ENCODE results near the gene FOXD4L1.
A peak's percentile ranks its signal among the peaks of the same experiment; 100 is the strongest.
"Not testable (repeated sequence)": the region's sequence is repeated elsewhere in the genome, so short reads cannot be mapped to it uniquely, and the experiment has no call there.

Gene FOXD4L1

GRCh38 chr2:113498365-113498764 is at the start of gene FOXD4L1:
Gene FOXD4L1, plus strand, starts transcription at chr2:113498665. Its CDS starts 592 bp downstream, at chr2:113499257.
- FAIRE-seq = not testable (repeated sequence)

GRCh38 chr2:113465770-113466169 is 32.7 kb upstream of the FOXD4L1 start:
- FAIRE-seq = not testable (repeated sequence)

- FAIRE-seq = not testable (repeated sequence)
Measured at GRCh38 chr2:113476688-113477368, 21.6 kb upstream of the FOXD4L1 start.

GRCh38 chr2:113496527-113496926 is 1.9 kb upstream of the FOXD4L1 start:
- FAIRE-seq = not testable (repeated sequence)

GRCh38 chr2:113499019-113499885 is 787 bp downstream of the FOXD4L1 start:
- not testable (repeated sequence) for FAIRE-seq

GRCh38 chr2:113499886-113500722 is 1.6 kb downstream of the FOXD4L1 start:
- not testable (repeated sequence) for FAIRE-seq

GRCh38 chr2:113500723-113501038 is 2.2 kb downstream of the FOXD4L1 start:
- not testable (repeated sequence) for FAIRE-seq

- FAIRE-seq = not testable (repeated sequence)
Measured at GRCh38 chr2:113502216-113503093, 4.0 kb downstream of the FOXD4L1 start.

- FAIRE-seq = not testable (repeated sequence)
Measured at GRCh38 chr2:113503094-113504042, 4.9 kb downstream of the FOXD4L1 start.

GRCh38 chr2:113504081-113504480 is 5.6 kb downstream of the FOXD4L1 start:
- not testable (repeated sequence) for FAIRE-seq

GRCh38 chr2:113507394-113508140 is 9.1 kb downstream of the FOXD4L1 start:
- FAIRE-seq = not testable (repeated sequence)

GRCh38 chr2:113508187-113508586 is 9.7 kb downstream of the FOXD4L1 start:
- FAIRE-seq = not testable (repeated sequence)

GRCh38 chr2:113510913-113511312 is 12.4 kb downstream of the FOXD4L1 start:
- peak; percentile 78 for FAIRE-seq

- FAIRE-seq = not testable (repeated sequence)
Measured at GRCh38 chr2:113511859-113512258, 13.4 kb downstream of the FOXD4L1 start.

- not testable (repeated sequence) for FAIRE-seq
Measured at GRCh38 chr2:113515457-113515856, 17.0 kb downstream of the FOXD4L1 start.

- not testable (repeated sequence) for FAIRE-seq
Measured at GRCh38 chr2:113515995-113516394, 17.5 kb downstream of the FOXD4L1 start.

- not testable (repeated sequence) for FAIRE-seq
Measured at GRCh38 chr2:113517025-113517424, 18.6 kb downstream of the FOXD4L1 start.

GRCh38 chr2:113520837-113521236 is 22.4 kb downstream of the FOXD4L1 start:
- peak; percentile 37 for FAIRE-seq

- FAIRE-seq = peak; percentile 85
Measured at GRCh38 chr2:113521492-113521891, 23.0 kb downstream of the FOXD4L1 start.

GRCh38 chr2:113524986-113525385 is 26.5 kb downstream of the FOXD4L1 start:
- not testable (repeated sequence) for FAIRE-seq

All from endometrium (tissue), 2 donors.